K562 (cell line): ENCODE measurements around the gene KIAA2012. TPM values are rescaled to one million over a fixed set of nuclear protein-coding genes. Genes with fewer than 3 reads are reported as not detected.

Experiments used
- ATAC-seq: fragments of 200-7000 bp; cut with Tn5 transposase; 3 replicates; pipeline ENCODE4 v1.9.1; 2020; ENCODE audit warnings: moderate library complexity
- BruUV-seq: library from RNA; stranded (reverse); fragments of 400-500 nt; replicated peaks from 2 replicates; lab custom pipeline; 2021; lab: Mats Ljungman, UMichigan
- CTCF ChIA-PET: fragments of 300-600 bp; formaldehyde crosslinking; extraction: SDS; loops from one replicate; lab custom pipeline; 2021; ENCODE audit warnings: low intra/inter-chr PET ratio; lab: Yijun Ruan, JAX
- POLR2A ChIA-PET: fragments of 300-600, 350-650 bp; sonication (Branson Sonifier 250); formaldehyde crosslinking; extraction: SDS; loops from one replicate; lab custom pipeline; 2021; ENCODE audit warnings: antibody characterized with exemption, inconsistent platforms; lab: Yijun Ruan, JAX
- DNase-seq, 4 experiments: peaks; one replicate each; pipeline versions ENCODE4 v3.0.0 to v3.0.0-alpha.2; 2011 to 2018; ENCODE audit warnings: low spot score in 3 of 4, mixed read lengths in 3 of 4; ENCODE audit errors: extremely low read depth in 1 of 4
- FAIRE-seq: peaks from 2 replicates; lab custom pipeline; 2011; peaks lifted over from hg19 to GRCh38; lab: Jason Lieb, UNC
- H2AFZ ChIP-seq: 2 replicates; pipeline ENCODE4 v1.6.0; 2011; ENCODE audit warnings: low read depth, low read length, control low read depth, inconsistent platforms
- H3K27ac ChIP-seq: fragments of 200-600 bp; 3 replicates; pipeline ENCODE4 v1.8.0; 2011; ENCODE audit warnings: low read depth, mild to moderate bottlenecking, control low read depth, inconsistent platforms, low read length, moderate library complexity, mixed read lengths; ENCODE audit errors: extremely low read depth
- H3K27me3 ChIP-seq, 2 experiments: fragments of 300-600 bp in 1 of 2; 2 replicates in 1 of 2; 3 replicates in 1 of 2; pipeline versions ENCODE4 v1.6.0 to v1.8.0; 2011; ENCODE audit warnings: inconsistent platforms in 2 of 2, low read length in 2 of 2, mild to moderate bottlenecking in 1 of 2, mixed read lengths in 1 of 2, moderate library complexity in 1 of 2; ENCODE audit not compliant: control insufficient read depth in 2 of 2, insufficient read depth in 2 of 2
- H3K36me3 ChIP-seq: fragments of 300-600 bp; 3 replicates; pipeline ENCODE4 v1.8.0; 2011; ENCODE audit warnings: mild to moderate bottlenecking, low read length, inconsistent platforms; ENCODE audit not compliant: control insufficient read depth, insufficient read depth
- H3K4me1 ChIP-seq, 2 experiments: fragments of 200-600 bp in 1 of 2; replicated peaks in 1 of 2; 2 replicates in 1 of 2; 3 replicates in 1 of 2; pipeline versions ENCODE4 v1.5.1 to v1.8.0; 2011; ENCODE audit warnings: inconsistent platforms in 2 of 2, low read length in 2 of 2, mild to moderate bottlenecking in 1 of 2, mixed read lengths in 1 of 2, moderate library complexity in 1 of 2; ENCODE audit not compliant: control insufficient read depth in 2 of 2, insufficient read depth in 2 of 2
- H3K4me2 ChIP-seq: 2 replicates; pipeline ENCODE4 v1.6.1; 2011; ENCODE audit warnings: low read length, control low read depth, inconsistent platforms, mixed read lengths; ENCODE audit not compliant: insufficient read depth
- H3K4me3 ChIP-seq: fragments of 200-600 bp; sonication (generic), shearing (Covaris generic); 2 replicates; pipeline ENCODE4 v1.5.1; 2016; ENCODE audit warnings: control low read depth, inconsistent platforms
- H3K79me2 ChIP-seq: fragments of 200-600 bp; 3 replicates; pipeline ENCODE4 v1.8.0; 2011; ENCODE audit warnings: low read length, inconsistent platforms; ENCODE audit not compliant: control insufficient read depth, insufficient read depth
- H3K9ac ChIP-seq, 2 experiments: 2 replicates each; pipeline versions ENCODE4 v1.6.0 to v1.6.1; 2011; ENCODE audit warnings: low read depth in 2 of 2, low read length in 2 of 2, control low read depth in 1 of 2, inconsistent platforms in 1 of 2, mild to moderate bottlenecking in 1 of 2, mixed read lengths in 1 of 2; ENCODE audit not compliant: insufficient read depth in 1 of 2
- H3K9me1 ChIP-seq: one replicate; pipeline ENCODE4 v1.6.0; 2011; ENCODE audit warnings: inconsistent platforms, mild to moderate bottlenecking, low read length, moderate library complexity; ENCODE audit not compliant: control insufficient read depth, insufficient read depth
- H3K9me3 ChIP-seq: replicated peaks from 2 replicates; pipeline ENCODE4 v1.5.1; 2011; ENCODE audit warnings: low read depth, low read length, inconsistent platforms; ENCODE audit not compliant: control insufficient read depth, insufficient read depth
- H4K20me1 ChIP-seq: replicated peaks from 2 replicates; pipeline ENCODE4 v1.6.1; 2011; ENCODE audit warnings: low read length, inconsistent platforms, mixed read lengths; ENCODE audit not compliant: control insufficient read depth, insufficient read depth
- MCM5 ChIP-seq: fragments of 450-650 bp; IDR thresholded peaks from 2 replicates; pipeline ENCODE4 v1.6.1; 2016; ENCODE audit warnings: low read depth
- ZNF436 ChIP-seq: fragments of 250-450, 450-650 bp; sonication (Bioruptor Pico); formaldehyde crosslinking; IDR thresholded peaks from 2 replicates; pipeline ENCODE4 v1.7.0; 2020; ENCODE audit warnings: mild to moderate bottlenecking
- WGBS: fragments of 100-300 bp; shearing (Covaris generic); methylation state at CpG from one replicate; pipeline ENCODE4 v1.1.6; 2016; ENCODE audit warnings: low coverage, mixed read lengths; ENCODE audit not compliant: insufficient coverage; ENCODE audit errors: missing lambda C conversion rate; 5-methylcytosine and 5-hydroxymethylcytosine counted together
- in situ Hi-C: fragments of 300-500 bp; cut with MboI; formaldehyde crosslinking; loops from 4 replicates; pipeline ENCODE4 v1.15.0; 2018; ENCODE audit warnings: inconsistent platforms, mixed read lengths
- intact Hi-C: fragments of 100-400 bp; cut with micrococcal nuclease; formaldehyde crosslinking; loops from 2 replicates; pipeline ENCODE4 v1.14.2; 2022
- polyA plus RNA-seq, 8 experiments: library from polyadenylated mRNA; depleted of rRNA in 4 of 8; stranded (reverse) in 5 of 8; unstranded in 3 of 8; fragments of >200 nt; fragmentation: Nextera tagmentation in 2 of 8; fragmentation: Illumina TruSeq in 1 of 8; extraction: Ambion mirVana in 2 of 8; extraction: Trizol in 1 of 8; gene quantifications; 2 replicates each; pipeline versions ENCODE4 v1.2.1 to v1.2.3, GENCODE V29; 2011 to 2014; ENCODE audit warnings: inconsistent platforms in 1 of 8, missing spikeins in 1 of 8
- total RNA-seq, 7 experiments: library from RNA; depleted of rRNA in 6 of 7; stranded (reverse); fragments of >200 nt in 6 of 7; fragmentation: Illumina TruSeq in 2 of 7; extraction: Trizol in 2 of 7; gene quantifications; 2 replicates each; pipeline versions ENCODE4 v1.2.1 to v1.2.3, GENCODE V29; 2011 to 2021; ENCODE audit warnings: low replicate concordance in 1 of 7
- TF ChIP-seq, protein P1 (sequence below), 2 experiments: fragments of 450-650 bp; IDR thresholded peaks; 2 replicates each; pipeline ENCODE4 v1.6.1; 2016
- TF ChIP-seq, protein P2 (sequence below): sonication (generic); formaldehyde crosslinking; IDR thresholded peaks from 2 replicates; pipeline ENCODE4 v1.8.1; 2023; ENCODE audit warnings: mild to moderate bottlenecking, missing genetic modification reagents

Gene KIAA2012
- total and polyA plus RNA-seq, 9 of the 15 experiments (the other 6 are each of a cell fraction or from before 2014, with no cell fraction given) = not detected

- ATAC-seq = peak; percentile 71
- no peak for FAIRE-seq
- no peaks in the 10 kb centered on the region for H3K9me3 ChIP-seq
- ChIA-PET CTCF (no interaction called here), POLR2A (no interaction called here)
- BruUV-seq = no TSS peak
- H3K79me2 ChIP-seq = no peaks in the 10 kb centered on the region
- peaks cover 0 to 6% of the 10 kb centered on the region in 2 experiments; a peak in 2 of 5 replicates for H3K4me1 ChIP-seq
- no peaks in the 10 kb centered on the region for H3K9me1 ChIP-seq
- intact Hi-C loops (no loop called here), in situ Hi-C loops (no loop called here)
- H2AFZ ChIP-seq = no peak overlapping the region
- no peaks in the 10 kb centered on the region for H3K36me3 ChIP-seq
- peaks cover 0 to 5% of the 10 kb centered on the region in 2 experiments; a peak in 2 of 5 replicates for H3K27me3 ChIP-seq
- WGBS = 17% methylated on average over 24 of the region's 32 CpGs
- H3K9ac ChIP-seq = no peak overlapping the region
- H3K27ac ChIP-seq = no peak overlapping the region
- DNase-seq = peak in 1 of 4 experiments; percentile 8
- H4K20me1 ChIP-seq = no peaks in the 10 kb centered on the region
- TF ChIP-seq, protein P1, sequence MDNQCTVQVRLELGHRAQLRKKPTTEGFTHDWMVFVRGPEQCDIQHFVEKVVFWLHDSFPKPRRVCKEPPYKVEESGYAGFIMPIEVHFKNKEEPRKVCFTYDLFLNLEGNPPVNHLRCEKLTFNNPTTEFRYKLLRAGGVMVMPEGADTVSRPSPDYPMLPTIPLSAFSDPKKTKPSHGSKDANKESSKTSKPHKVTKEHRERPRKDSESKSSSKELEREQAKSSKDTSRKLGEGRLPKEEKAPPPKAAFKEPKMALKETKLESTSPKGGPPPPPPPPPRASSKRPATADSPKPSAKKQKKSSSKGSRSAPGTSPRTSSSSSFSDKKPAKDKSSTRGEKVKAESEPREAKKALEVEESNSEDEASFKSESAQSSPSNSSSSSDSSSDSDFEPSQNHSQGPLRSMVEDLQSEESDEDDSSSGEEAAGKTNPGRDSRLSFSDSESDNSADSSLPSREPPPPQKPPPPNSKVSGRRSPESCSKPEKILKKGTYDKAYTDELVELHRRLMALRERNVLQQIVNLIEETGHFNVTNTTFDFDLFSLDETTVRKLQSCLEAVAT (IDR thresholded peaks at IDR 0.05) = no peak
- TF ChIP-seq, protein P2, sequence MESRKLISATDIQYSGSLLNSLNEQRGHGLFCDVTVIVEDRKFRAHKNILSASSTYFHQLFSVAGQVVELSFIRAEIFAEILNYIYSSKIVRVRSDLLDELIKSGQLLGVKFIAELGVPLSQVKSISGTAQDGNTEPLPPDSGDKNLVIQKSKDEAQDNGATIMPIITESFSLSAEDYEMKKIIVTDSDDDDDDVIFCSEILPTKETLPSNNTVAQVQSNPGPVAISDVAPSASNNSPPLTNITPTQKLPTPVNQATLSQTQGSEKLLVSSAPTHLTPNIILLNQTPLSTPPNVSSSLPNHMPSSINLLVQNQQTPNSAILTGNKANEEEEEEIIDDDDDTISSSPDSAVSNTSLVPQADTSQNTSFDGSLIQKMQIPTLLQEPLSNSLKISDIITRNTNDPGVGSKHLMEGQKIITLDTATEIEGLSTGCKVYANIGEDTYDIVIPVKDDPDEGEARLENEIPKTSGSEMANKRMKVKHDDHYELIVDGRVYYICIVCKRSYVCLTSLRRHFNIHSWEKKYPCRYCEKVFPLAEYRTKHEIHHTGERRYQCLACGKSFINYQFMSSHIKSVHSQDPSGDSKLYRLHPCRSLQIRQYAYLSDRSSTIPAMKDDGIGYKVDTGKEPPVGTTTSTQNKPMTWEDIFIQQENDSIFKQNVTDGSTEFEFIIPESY = 0 out of 2 replicates have a peak, but pooled peaks have one; percentile 12
- TF ChIP-seq MCM5 = no peak
- TF ChIP-seq ZNF436 (CRISPR knock-in tag) = no peak
- no peak overlapping the region for H3K4me3 ChIP-seq
- no peak overlapping the region for H3K4me2 ChIP-seq
Measured at GRCh38 chr2:202171241-202171825, 98.3 kb downstream of the KIAA2012 start.
